MM.1S (cell line): ENCODE measurements around the gene ADAMTS15.
"Not testable (repeated sequence)": the region's sequence is repeated elsewhere in the genome, so short reads cannot be mapped to it uniquely, and the experiment has no call there.

Experiments
- DNase-seq: peaks from one replicate; pipeline ENCODE4 v3.0.0-alpha.2; 2015
- H2AFZ ChIP-seq: fragments of 300-600 bp; sonication (generic); 2 replicates; pipeline ENCODE4 v1.6.0; 2016; ENCODE audit warnings: antibody characterized with exemption, low read length
- H3F3A ChIP-seq: fragments of 300-600 bp; sonication (generic); 2 replicates; pipeline ENCODE4 v1.6.1; 2016; ENCODE audit warnings: mild to moderate bottlenecking, antibody characterized with exemption, low read length, moderate library complexity, mixed read lengths; ENCODE audit not compliant: insufficient read depth
- H3K27ac ChIP-seq: fragments of 300-600 bp; sonication (generic); 2 replicates; pipeline ENCODE4 v1.5.1; 2016; ENCODE audit warnings: mild to moderate bottlenecking, low read length
- H3K27me3 ChIP-seq: fragments of 300-600 bp; sonication (generic); replicated peaks from 2 replicates; pipeline ENCODE4 v1.6.0; 2016; ENCODE audit warnings: low read length; ENCODE audit not compliant: insufficient read depth
- H3K36me3 ChIP-seq: fragments of 300-600 bp; sonication (generic); replicated peaks from 2 replicates; pipeline ENCODE4 v1.6.1; 2016; ENCODE audit warnings: mild to moderate bottlenecking, low read length, mixed read lengths; ENCODE audit not compliant: insufficient read depth
- H3K4me1 ChIP-seq: fragments of 300-600 bp; sonication (generic); 2 replicates; pipeline ENCODE4 v1.6.1; 2016; ENCODE audit warnings: low read length, mixed read lengths
- H3K4me2 ChIP-seq: fragments of 300-600 bp; sonication (generic); 2 replicates; pipeline ENCODE4 v1.6.0; 2016; ENCODE audit warnings: low read depth, low read length
- H3K4me3 ChIP-seq: fragments of 300-600 bp; sonication (generic); 2 replicates; pipeline ENCODE4 v1.5.1; 2016; ENCODE audit warnings: low read length, mixed read lengths
- H3K79me2 ChIP-seq: fragments of 300-600 bp; sonication (generic); 2 replicates; pipeline ENCODE4 v1.6.1; 2016; ENCODE audit warnings: mixed run types, low read length, mixed read lengths
- H3K9ac ChIP-seq: fragments of 300-600 bp; sonication (generic); 2 replicates; pipeline ENCODE4 v1.6.1; 2016; ENCODE audit warnings: low read length, mixed read lengths
- H3K9me2 ChIP-seq: fragments of 300-600 bp; sonication (generic); replicated peaks from 2 replicates; pipeline ENCODE4 v1.6.1; 2016; ENCODE audit warnings: mild to moderate bottlenecking, low read length, mixed read lengths; ENCODE audit not compliant: insufficient read depth
- H3K9me3 ChIP-seq: fragments of 300-600 bp; sonication (generic); replicated peaks from 2 replicates; pipeline ENCODE4 v1.6.1; 2016; ENCODE audit warnings: mild to moderate bottlenecking, low read length, mixed read lengths; ENCODE audit not compliant: insufficient read depth
- H4K20me1 ChIP-seq: fragments of 300-600 bp; sonication (generic); 2 replicates; pipeline ENCODE4 v1.6.1; 2016; ENCODE audit warnings: mild to moderate bottlenecking, low read length, moderate library complexity, mixed read lengths; ENCODE audit not compliant: insufficient read depth
- CTCF ChIP-seq: fragments of 300-600 bp; sonication (generic); IDR thresholded peaks from 2 replicates; pipeline ENCODE4 v1.5.1; 2016; ENCODE audit warnings: antibody characterized with exemption, low read length, mixed read lengths
- EZH2 ChIP-seq: fragments of 300-600 bp; sonication (generic); optimal IDR thresholded peaks from 2 replicates; pipeline ENCODE3; 2017; ENCODE audit warnings: low read depth, mild to moderate bottlenecking, antibody characterized with exemption, low read length, mixed read lengths
- EZH2phosphoT487 ChIP-seq: fragments of 300-600 bp; sonication (generic); IDR thresholded peaks from 2 replicates; pipeline ENCODE4 v1.6.1; 2018; ENCODE audit warnings: antibody characterized with exemption, low read length

The ADAMTS15 gene

GRCh38 chr11:130436171-130436570, 12.3 kb upstream of the ADAMTS15 start:
- TF ChIP-seq CTCF, result no peak
- no peak for TF ChIP-seq EZH2phosphoT487
- TF ChIP-seq EZH2, result no peak
- Histone ChIP-seq H3K79me2 (no peaks in the 10 kb centered on the region), H3K4me3 (no peak overlapping the region), H3K4me2 (no peak overlapping the region), H3K9me2 (no peaks in the 10 kb centered on the region), H3K27ac (no peak overlapping the region), H3F3A (no peaks in the 10 kb centered on the region), H3K4me1 (peaks cover 30% of the 10 kb centered on the region), H2AFZ (no peak overlapping the region), H4K20me1 (no peaks in the 10 kb centered on the region), H3K36me3 (no peaks in the 10 kb centered on the region), H3K27me3 (no peaks in the 10 kb centered on the region), H3K9ac (no peak overlapping the region), H3K9me3 (no peaks in the 10 kb centered on the region)
- no peak for DNase-seq

- H3K9me3 ChIP-seq, result no peaks in the 10 kb centered on the region
- H3K9me2 ChIP-seq, result no peaks in the 10 kb centered on the region
- H3K4me2 ChIP-seq, result no peak overlapping the region
- H3K4me3 ChIP-seq, result no peak overlapping the region
- H3K79me2 ChIP-seq, result no peaks in the 10 kb centered on the region
- H2AFZ ChIP-seq, result no peak overlapping the region
- no peak overlapping the region for H3K9ac ChIP-seq
- no peaks in the 10 kb centered on the region for H3K27me3 ChIP-seq
- peaks cover 30% of the 10 kb centered on the region for H3K4me1 ChIP-seq
- H4K20me1 ChIP-seq, result no peaks in the 10 kb centered on the region
- H3K27ac ChIP-seq, result no peak overlapping the region
- no peaks in the 10 kb centered on the region for H3F3A ChIP-seq
- no peak for DNase-seq
- no peaks in the 10 kb centered on the region for H3K36me3 ChIP-seq
- TF ChIP-seq EZH2, result no peak
- TF ChIP-seq EZH2phosphoT487, result no peak
- TF ChIP-seq CTCF, result no peak
Measured at GRCh38 chr11:130437848-130438247, 10.6 kb upstream of the ADAMTS15 start.

- not testable (repeated sequence) for H3K27ac ChIP-seq, H3K36me3 ChIP-seq, H3K4me3 ChIP-seq, DNase-seq, H3K9ac ChIP-seq, H3F3A ChIP-seq, H4K20me1 ChIP-seq, H3K79me2 ChIP-seq, H3K27me3 ChIP-seq, H3K9me2 ChIP-seq, H3K9me3 ChIP-seq
- Histone ChIP-seq H3K4me2 (peak overlapping the region; percentile 44), H3K4me1 (peaks cover 30% of the 10 kb centered on the region), H2AFZ (peak overlapping the region; percentile 43)
Measured at GRCh38 chr11:130438401-130439159, 9.9 kb upstream of the ADAMTS15 start.

GRCh38 chr11:130439160-130439519, 9.3 kb upstream of the ADAMTS15 start:
- H3K4me3 ChIP-seq, result no peak overlapping the region
- H3K27ac ChIP-seq, result no peak overlapping the region
- no peak overlapping the region for H3K9ac ChIP-seq
- H3K27me3 ChIP-seq, result no peaks in the 10 kb centered on the region
- no peaks in the 10 kb centered on the region for H3K36me3 ChIP-seq
- H4K20me1 ChIP-seq, result no peaks in the 10 kb centered on the region
- H3K9me2 ChIP-seq, result no peaks in the 10 kb centered on the region
- peak overlapping the region; percentile 43 for H2AFZ ChIP-seq
- peak; percentile 61 for DNase-seq
- peaks cover 30% of the 10 kb centered on the region for H3K4me1 ChIP-seq
- TF ChIP-seq EZH2phosphoT487, result no peak
- no peak for TF ChIP-seq EZH2
- TF ChIP-seq CTCF, result no peak
- H3F3A ChIP-seq, result no peaks in the 10 kb centered on the region
- H3K9me3 ChIP-seq, result no peaks in the 10 kb centered on the region
- H3K79me2 ChIP-seq, result no peaks in the 10 kb centered on the region
- peak overlapping the region; percentile 44 for H3K4me2 ChIP-seq
